IMR-90 (cell line): Measurements from ENCODE around the gene CCDC171. TPM values are rescaled to one million over a fixed set of nuclear protein-coding genes. Genes with fewer than 3 reads are reported as not detected.

ENCODE experiments used
- ATAC-seq: fragments of 200-7000 bp; cut with Tn5 transposase; 2 replicates; pipeline ENCODE4 v1.9.1; 2020; ENCODE audit warnings: low read depth, mild to moderate bottlenecking, moderate library complexity
- BruUV-seq: library from RNA; stranded (reverse); fragments of 400-500 nt; replicated peaks from 2 replicates; lab custom pipeline; 2021; lab: Mats Ljungman, UMichigan
- CTCF ChIA-PET: fragments of 300-600 bp; formaldehyde crosslinking; extraction: SDS; loops from one replicate; lab custom pipeline; 2021; ENCODE audit warnings: antibody characterized with exemption; lab: Yijun Ruan, JAX
- POLR2A ChIA-PET: fragments of 300-600 bp; sonication (Branson Sonifier 250); formaldehyde crosslinking; loops from one replicate; lab custom pipeline; 2022; ENCODE audit warnings: antibody characterized with exemption; ENCODE audit not compliant: unreplicated experiment; lab: Charles Lee
- DNase-seq: peaks from one replicate; pipeline ENCODE4 v3.0.0; 2013
- H2AFZ ChIP-seq: replicated peaks from 2 replicates; pipeline ENCODE3; 2013; ENCODE audit warnings: low read length, mild to moderate bottlenecking; ENCODE audit not compliant: poor library complexity
- H2AK5ac ChIP-seq: 2 replicates; pipeline ENCODE4 v1.6.1; 2013; ENCODE audit warnings: low read depth, low read length, inconsistent platforms
- H2AK9ac ChIP-seq: replicated peaks from 2 replicates; pipeline ENCODE3; 2013; ENCODE audit warnings: mild to moderate bottlenecking, low read depth, low read length, moderate library complexity; ENCODE audit not compliant: poor library complexity
- H2BK120ac ChIP-seq: 2 replicates; pipeline ENCODE4 v1.6.1; 2013; ENCODE audit warnings: low read depth, low read length, inconsistent platforms
- H2BK15ac ChIP-seq: 3 replicates; pipeline ENCODE4 v1.6.1; 2013; ENCODE audit warnings: low read depth, low read length, inconsistent platforms
- H2BK20ac ChIP-seq: 2 replicates; pipeline ENCODE4 v1.6.1; 2013; ENCODE audit warnings: low read depth, mild to moderate bottlenecking, inconsistent platforms, low read length, moderate library complexity
- H2BK5ac ChIP-seq: 2 replicates; pipeline ENCODE4 v1.6.1; 2013; ENCODE audit warnings: mild to moderate bottlenecking, low read depth, low read length, inconsistent platforms; ENCODE audit not compliant: poor library complexity, severe bottlenecking
- H3K14ac ChIP-seq: replicated peaks from 2 replicates; pipeline ENCODE4 v1.6.1; 2013; ENCODE audit warnings: low read depth, low read length, inconsistent platforms
- H3K18ac ChIP-seq: 2 replicates; pipeline ENCODE4 v1.6.1; 2013; ENCODE audit warnings: low read depth, low read length, control low read depth
- H3K23ac ChIP-seq: 2 replicates; pipeline ENCODE4 v1.6.1; 2013; ENCODE audit warnings: low read depth, low read length, inconsistent platforms
- H3K27ac ChIP-seq: 2 replicates; pipeline ENCODE4 v1.5.1; 2013; ENCODE audit warnings: mild to moderate bottlenecking, control low read depth, low read length; ENCODE audit not compliant: insufficient read depth
- H3K27me3 ChIP-seq: 2 replicates; pipeline ENCODE4 v1.6.1; 2013; ENCODE audit warnings: low read length; ENCODE audit not compliant: control insufficient read depth, insufficient read depth
- H3K36me3 ChIP-seq: 2 replicates; pipeline ENCODE4 v1.6.1; 2013; ENCODE audit warnings: low read length, mixed read lengths; ENCODE audit not compliant: control insufficient read depth, insufficient read depth
- H3K4ac ChIP-seq: 2 replicates; pipeline ENCODE4 v1.6.1; 2013; ENCODE audit warnings: low read depth, low read length, inconsistent platforms
- H3K4me1 ChIP-seq: 2 replicates; pipeline ENCODE4 v1.6.1; 2013; ENCODE audit warnings: low read length, mixed read lengths; ENCODE audit not compliant: control insufficient read depth, insufficient read depth
- H3K4me2 ChIP-seq: 2 replicates; pipeline ENCODE4 v1.6.1; 2013; ENCODE audit warnings: low read depth, mild to moderate bottlenecking, control low read depth, low read length, moderate library complexity
- H3K4me3 ChIP-seq: 2 replicates; pipeline ENCODE4 v1.5.1; 2013; ENCODE audit warnings: low read depth, mild to moderate bottlenecking, control low read depth, low read length, moderate library complexity; ENCODE audit not compliant: insufficient read depth
- H3K56ac ChIP-seq: 2 replicates; pipeline ENCODE4 v1.6.1; 2013; ENCODE audit warnings: low read length, inconsistent platforms; ENCODE audit not compliant: insufficient read depth; ENCODE audit errors: extremely low read depth
- H3K79me1 ChIP-seq, 2 experiments: 2 replicates each; pipeline ENCODE4 v1.6.1; 2013; ENCODE audit warnings: low read length in 2 of 2, inconsistent platforms in 1 of 2, low read depth in 1 of 2
- H3K9ac ChIP-seq: 2 replicates; pipeline ENCODE4 v1.6.1; 2013; ENCODE audit warnings: low read depth, low read length, control low read depth
- H3K9me1 ChIP-seq: 2 replicates; pipeline ENCODE4 v1.6.1; 2013; ENCODE audit warnings: low read length, inconsistent platforms; ENCODE audit not compliant: insufficient read depth
- H3K9me3 ChIP-seq: 2 replicates; pipeline ENCODE4 v1.6.1; 2013; ENCODE audit warnings: low read length; ENCODE audit not compliant: control insufficient read depth, insufficient read depth
- H4K20me1 ChIP-seq: 2 replicates; pipeline ENCODE4 v1.6.1; 2013; ENCODE audit warnings: low read length, inconsistent platforms; ENCODE audit not compliant: insufficient read depth
- H4K5ac ChIP-seq: 2 replicates; pipeline ENCODE4 v1.6.1; 2013; ENCODE audit warnings: mild to moderate bottlenecking, low read depth, low read length, control low read depth
- H4K8ac ChIP-seq, 2 experiments: 2 replicates each; pipeline ENCODE4 v1.6.1; 2013; ENCODE audit warnings: low read depth in 2 of 2, low read length in 2 of 2, control low read depth in 1 of 2, inconsistent platforms in 1 of 2
- H4K91ac ChIP-seq: 2 replicates; pipeline ENCODE4 v1.6.1; 2013; ENCODE audit warnings: low read depth, low read length, inconsistent platforms; ENCODE audit not compliant: insufficient read depth
- BHLHE40 ChIP-seq: fragments of 150-350 bp; IDR thresholded peaks from 2 replicates; pipeline ENCODE4 v1.6.1; 2016; ENCODE audit warnings: mild to moderate bottlenecking, low read depth, low read length
- CHD1 ChIP-seq: IDR thresholded peaks from 2 replicates; pipeline ENCODE4 v1.6.1; 2012; ENCODE audit warnings: low read depth, low read length, improper control_type of control experiment
- MAFK ChIP-seq: IDR thresholded peaks from 2 replicates; pipeline ENCODE4 v1.6.1; 2012; ENCODE audit warnings: low read depth, low read length, improper control_type of control experiment
- MXI1 ChIP-seq: IDR thresholded peaks from 2 replicates; pipeline ENCODE4 v1.6.1; 2012; ENCODE audit warnings: low read depth, mild to moderate bottlenecking, low read length, moderate library complexity, borderline replicate concordance
- NFE2L2 ChIP-seq: fragments of 150-350 bp; IDR thresholded peaks from 2 replicates; pipeline ENCODE4 v1.6.1; 2016; ENCODE audit warnings: low read depth, mild to moderate bottlenecking, low read length
- POLR2A ChIP-seq: IDR thresholded peaks from 2 replicates; pipeline ENCODE4 v1.6.1; 2012; ENCODE audit warnings: mild to moderate bottlenecking, low read depth, low read length
- RAD21 ChIP-seq: IDR thresholded peaks from 2 replicates; pipeline ENCODE4 v1.6.1; 2012; ENCODE audit warnings: low read length, improper control_type of control experiment
- RCOR1 ChIP-seq: IDR thresholded peaks from 2 replicates; pipeline ENCODE4 v1.6.1; 2012; ENCODE audit warnings: mild to moderate bottlenecking, low read length, improper control_type of control experiment; ENCODE audit not compliant: insufficient replicate concordance
- RFX5 ChIP-seq: IDR thresholded peaks from 2 replicates; pipeline ENCODE4 v1.8.0; 2012; ENCODE audit warnings: low read depth, mild to moderate bottlenecking, low read length, moderate library complexity
- SMC3 ChIP-seq: fragments of 150-350 bp; IDR thresholded peaks from 2 replicates; pipeline ENCODE4 v1.6.1; 2016; ENCODE audit warnings: low read depth, mild to moderate bottlenecking, antibody characterized with exemption, low read length, moderate library complexity
- WGBS, 2 experiments: methylation state at CpG; one replicate each; pipeline versions ENCODE4 v1.1.5 to v1.1.7; 2013; ENCODE audit warnings: missing lambda C conversion rate in 2 of 2; ENCODE audit not compliant: insufficient read length in 1 of 2; ENCODE audit errors: extremely low coverage in 2 of 2; 5-methylcytosine and 5-hydroxymethylcytosine counted together
- dilution Hi-C: fragments of 300-500 bp; cut with HindIII; formaldehyde crosslinking; loops from one replicate; pipeline ENCODE4 v1.14.3; 2018; ENCODE audit warnings: low sequenced_read_pairs; ENCODE audit not compliant: unreplicated experiment
- in situ Hi-C: fragments of 300-500 bp; cut with MboI; formaldehyde crosslinking; loops from 3 replicates; pipeline ENCODE4 v1.14.3; 2019; ENCODE audit warnings: low sequenced_read_pairs, inconsistent platforms, mixed read lengths
- intact Hi-C: fragments of 100-400 bp; cut with micrococcal nuclease; formaldehyde crosslinking; loops from 2 replicates; pipeline ENCODE4 v1.10.0; 2022
- polyA plus RNA-seq, 3 experiments: library from polyadenylated mRNA; depleted of rRNA; stranded (reverse); fragments of >200 nt; gene quantifications; 2 replicates each; pipeline ENCODE4 v1.2.3, GENCODE V29; 2012; ENCODE audit warnings: low replicate concordance in 1 of 3
- total RNA-seq: library from RNA; depleted of rRNA; stranded (reverse); fragments of >200 nt; gene quantifications from 2 replicates; pipeline ENCODE4 v1.2.3, GENCODE V29; 2012
- TF ChIP-seq, protein P1 (sequence below): fragments of 150-350 bp; IDR thresholded peaks from 2 replicates; pipeline ENCODE4 v1.6.1; 2017; ENCODE audit warnings: mild to moderate bottlenecking, antibody characterized with exemption, low read length, low read depth
- TF ChIP-seq, protein P2 (sequence below): fragments of 150-350 bp; IDR thresholded peaks from 2 replicates; pipeline ENCODE4 v1.6.1; 2016; ENCODE audit warnings: low read depth, mild to moderate bottlenecking, low read length, moderate library complexity, borderline replicate concordance

Gene CCDC171
- total and polyA plus RNA-seq, 2 of the 4 experiments (the other 2 are of a cell fraction): 0.63 to 2.2 TPM

DNA sequence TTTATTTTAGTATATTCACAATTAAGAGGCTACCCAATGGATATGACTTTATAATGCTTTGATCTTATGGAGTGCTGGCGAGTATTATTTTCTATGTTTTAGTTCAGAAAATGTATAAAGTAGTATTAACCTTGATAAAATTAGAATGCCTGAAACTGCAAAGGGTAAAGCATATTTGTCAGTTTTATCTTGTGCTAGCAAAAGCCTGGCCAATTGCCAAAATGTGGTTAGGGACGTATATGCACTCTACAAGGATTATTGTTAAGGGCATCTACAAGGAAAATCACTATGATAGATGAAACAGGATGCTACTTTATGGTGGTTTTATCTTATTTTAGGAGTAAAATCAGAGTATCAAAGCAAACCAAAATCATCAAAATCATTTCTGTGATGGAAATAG lies 281.7 kb downstream of the CCDC171 start:
- ATAC-seq (no peak), DNase-seq (peak; percentile 29)
- no peak overlapping the region for H2AK9ac ChIP-seq
- H3K4me1 ChIP-seq: no peaks in the 10 kb centered on the region
- no peaks in the 10 kb centered on the region for H3K27me3 ChIP-seq
- dilution Hi-C loops (no loop called here), in situ Hi-C loops (no loop called here), intact Hi-C loops (no loop called here)
- H3K9me3 ChIP-seq: no peaks in the 10 kb centered on the region
- H2AK5ac ChIP-seq: no peak overlapping the region
- no peak overlapping the region for H3K4ac ChIP-seq
- H3K14ac ChIP-seq: no peak overlapping the region
- no peak overlapping the region for H3K23ac ChIP-seq
- no CpG with 5 or more reads among the region's 2 CpGs for WGBS, 2 experiments
- H2BK5ac ChIP-seq: no peak overlapping the region
- POLR2A ChIA-PET: no interaction called here
- no peaks in the 10 kb centered on the region for H4K20me1 ChIP-seq
- H4K8ac ChIP-seq: no peak overlapping the region
- no peak overlapping the region for H3K4me2 ChIP-seq
- H3K18ac ChIP-seq: no peak overlapping the region
- no peak overlapping the region for H2BK20ac ChIP-seq
- no peak overlapping the region for H2BK15ac ChIP-seq
- TF ChIP-seq MAFK (no peak), RCOR1 (no peak), NFE2L2 (no peak), CHD1 (no peak), MXI1 (no peak), RAD21 (no peak), RFX5 (no peak), BHLHE40 (no peak), SMC3 (no peak), POLR2A (no peak)
- TF ChIP-seq, protein P1, sequence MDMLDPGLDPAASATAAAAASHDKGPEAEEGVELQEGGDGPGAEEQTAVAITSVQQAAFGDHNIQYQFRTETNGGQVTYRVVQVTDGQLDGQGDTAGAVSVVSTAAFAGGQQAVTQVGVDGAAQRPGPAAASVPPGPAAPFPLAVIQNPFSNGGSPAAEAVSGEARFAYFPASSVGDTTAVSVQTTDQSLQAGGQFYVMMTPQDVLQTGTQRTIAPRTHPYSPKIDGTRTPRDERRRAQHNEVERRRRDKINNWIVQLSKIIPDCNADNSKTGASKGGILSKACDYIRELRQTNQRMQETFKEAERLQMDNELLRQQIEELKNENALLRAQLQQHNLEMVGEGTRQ: no peak
- TF ChIP-seq, protein P2, sequence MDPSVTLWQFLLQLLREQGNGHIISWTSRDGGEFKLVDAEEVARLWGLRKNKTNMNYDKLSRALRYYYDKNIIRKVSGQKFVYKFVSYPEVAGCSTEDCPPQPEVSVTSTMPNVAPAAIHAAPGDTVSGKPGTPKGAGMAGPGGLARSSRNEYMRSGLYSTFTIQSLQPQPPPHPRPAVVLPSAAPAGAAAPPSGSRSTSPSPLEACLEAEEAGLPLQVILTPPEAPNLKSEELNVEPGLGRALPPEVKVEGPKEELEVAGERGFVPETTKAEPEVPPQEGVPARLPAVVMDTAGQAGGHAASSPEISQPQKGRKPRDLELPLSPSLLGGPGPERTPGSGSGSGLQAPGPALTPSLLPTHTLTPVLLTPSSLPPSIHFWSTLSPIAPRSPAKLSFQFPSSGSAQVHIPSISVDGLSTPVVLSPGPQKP: no peak
- H3K27ac ChIP-seq: no peak overlapping the region
- H4K5ac ChIP-seq: no peak overlapping the region
- CTCF ChIA-PET: no interaction called here
- no peak overlapping the region for H3K4me3 ChIP-seq
- no peak overlapping the region for H3K56ac ChIP-seq
- H3K9me1 ChIP-seq: no peaks in the 10 kb centered on the region
- H3K79me1 ChIP-seq: no peaks in the 10 kb centered on the region
- H4K91ac ChIP-seq: no peak overlapping the region
- H2BK120ac ChIP-seq: no peak overlapping the region
- H2AFZ ChIP-seq: no peak overlapping the region
- BruUV-seq: no TSS peak
- no peak overlapping the region for H3K9ac ChIP-seq
- no peaks in the 10 kb centered on the region for H3K36me3 ChIP-seq
